Measurements from ENCODE around the gene MTNR1A. TPM values are rescaled to one million over a fixed set of nuclear protein-coding genes. Genes with fewer than 3 reads are reported as not detected.
"Not testable (repeated sequence)": the region's sequence is repeated elsewhere in the genome, so short reads cannot be mapped to it uniquely, and the experiment has no call there.

The MTNR1A gene
- total RNA-seq, 1 donor from 2014 or later = not detected

- no peak for DNase-seq (ENCODE audit: low read depth)
Measured at GRCh38 chr4:186534056-186534455, 21.3 kb downstream of the MTNR1A start.

GRCh38 chr4:186523927-186524326 lies 31.4 kb downstream of the MTNR1A start:
- not testable (repeated sequence) for H3K27me3 ChIP-seq (ENCODE audit: control insufficient read depth, insufficient read depth, low read length); DNase-seq (ENCODE audit: low read depth)

More at GRCh38 chr4:186534056-186534455, 21.3 kb downstream of the MTNR1A start:
- no peak overlapping the region for H3K4me3 ChIP-seq (ENCODE audit: low read depth, low read length)
- no peaks in the 10 kb centered on the region for H3K27me3 ChIP-seq (ENCODE audit: control insufficient read depth, insufficient read depth, low read length)
- H3K36me3 ChIP-seq (ENCODE audit: control insufficient read depth, insufficient read depth, low read length) = no peaks in the 10 kb centered on the region
- no peak for TF ChIP-seq CTCF (IDR thresholded peaks at IDR 0.05; ENCODE audit: insufficient read depth, low read length, poor library complexity, severe bottlenecking)

GRCh38 chr4:186516287-186516686 lies 39.1 kb downstream of the MTNR1A start:
- no peak for DNase-seq (ENCODE audit: low read depth)
- no peak for TF ChIP-seq CTCF (IDR thresholded peaks at IDR 0.05; ENCODE audit: insufficient read depth, low read length, poor library complexity, severe bottlenecking)
- Histone ChIP-seq H3K27me3 (ENCODE audit: control insufficient read depth, insufficient read depth, low read length) (no peaks in the 10 kb centered on the region), H3K36me3 (ENCODE audit: control insufficient read depth, insufficient read depth, low read length) (no peaks in the 10 kb centered on the region), H3K4me3 (ENCODE audit: low read depth, low read length) (no peak overlapping the region)

More at GRCh38 chr4:186523927-186524326, 31.4 kb downstream of the MTNR1A start:
- H3K4me3 ChIP-seq (ENCODE audit: low read depth, low read length); H3K36me3 ChIP-seq (ENCODE audit: control insufficient read depth, insufficient read depth, low read length): not testable (repeated sequence)

- no peak for TF ChIP-seq CTCF (IDR thresholded peaks at IDR 0.05; ENCODE audit: insufficient read depth, low read length, poor library complexity, severe bottlenecking)
- Histone ChIP-seq H3K36me3 (ENCODE audit: control insufficient read depth, insufficient read depth, low read length) (no peaks in the 10 kb centered on the region), H3K27me3 (ENCODE audit: control insufficient read depth, insufficient read depth, low read length) (no peaks in the 10 kb centered on the region), H3K4me3 (ENCODE audit: low read depth, low read length) (no peak overlapping the region)
- no peak for DNase-seq (ENCODE audit: low read depth)
Measured at GRCh38 chr4:186514271-186514950, 41.0 kb downstream of the MTNR1A start.

GRCh38 chr4:186504771-186505170 lies 50.6 kb downstream of the MTNR1A start:
- DNase-seq (ENCODE audit: low read depth); H3K36me3 ChIP-seq (ENCODE audit: control insufficient read depth, insufficient read depth, low read length); H3K27me3 ChIP-seq (ENCODE audit: control insufficient read depth, insufficient read depth, low read length); H3K4me3 ChIP-seq (ENCODE audit: low read depth, low read length): not testable (repeated sequence)

GRCh38 chr4:186502231-186502630 lies 53.1 kb downstream of the MTNR1A start:
- H3K36me3 ChIP-seq (ENCODE audit: control insufficient read depth, insufficient read depth, low read length) = no peaks in the 10 kb centered on the region
- no peak for TF ChIP-seq CTCF (IDR thresholded peaks at IDR 0.05; ENCODE audit: insufficient read depth, low read length, poor library complexity, severe bottlenecking)
- no peak for DNase-seq (ENCODE audit: low read depth)
- no peak overlapping the region for H3K4me3 ChIP-seq (ENCODE audit: low read depth, low read length)
- H3K27me3 ChIP-seq (ENCODE audit: control insufficient read depth, insufficient read depth, low read length) = no peaks in the 10 kb centered on the region

- H3K4me3 ChIP-seq (ENCODE audit: low read depth, low read length) = no peak overlapping the region
- DNase-seq (ENCODE audit: low read depth) = no peak
- no peak for TF ChIP-seq CTCF (IDR thresholded peaks at IDR 0.05; ENCODE audit: insufficient read depth, low read length, poor library complexity, severe bottlenecking)
- H3K36me3 ChIP-seq (ENCODE audit: control insufficient read depth, insufficient read depth, low read length) = no peaks in the 10 kb centered on the region
- no peaks in the 10 kb centered on the region for H3K27me3 ChIP-seq (ENCODE audit: control insufficient read depth, insufficient read depth, low read length)
Measured at GRCh38 chr4:186501554-186501953, 53.8 kb downstream of the MTNR1A start.
